ENCODE results near the gene PLXNB3. TPM values are rescaled to one million over a fixed set of nuclear protein-coding genes. Genes with fewer than 3 reads are reported as not detected.
"Not testable (repeated sequence)": the region's sequence is repeated elsewhere in the genome, so short reads cannot be mapped to it uniquely, and the experiment has no call there.

PLXNB3 gene
- total RNA-seq, 1 experiment from 2014 or later = 5.0 TPM

DNA sequence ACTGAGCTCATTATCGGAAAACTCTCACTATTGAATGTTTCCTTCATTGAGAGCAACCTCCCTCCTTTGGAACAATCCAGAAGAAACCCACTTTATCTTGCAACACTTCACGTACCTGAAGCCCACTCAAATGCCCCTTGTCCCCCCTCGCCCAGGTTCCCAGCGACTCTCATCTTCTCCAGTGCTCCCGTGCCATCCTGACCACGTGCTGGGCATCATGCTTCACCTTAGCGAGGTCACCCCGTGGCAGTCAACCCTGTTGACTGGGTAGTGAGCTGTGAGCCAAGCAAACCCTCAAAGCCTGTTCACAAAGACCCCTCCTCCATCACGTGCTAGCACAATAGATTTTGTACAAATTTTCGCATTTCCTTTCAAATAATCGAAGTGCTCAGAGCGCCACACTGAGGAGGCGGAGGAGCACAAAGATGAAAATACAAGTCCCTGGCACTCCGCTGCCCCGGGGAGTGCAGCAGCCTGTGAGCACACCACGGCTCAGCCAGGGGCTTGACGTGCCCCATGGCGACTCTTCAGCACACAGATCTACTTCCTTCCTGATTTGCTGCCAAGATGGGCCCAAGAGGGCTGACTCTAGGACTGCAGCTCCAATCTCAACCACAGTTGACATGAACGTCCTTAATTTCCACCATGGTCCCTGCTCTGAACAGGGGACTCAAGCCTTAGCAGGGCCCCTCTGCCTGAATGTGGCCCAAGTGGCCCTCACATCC lies 50.7 kb downstream of the PLXNB3 start:
- DNase-seq (ENCODE audit: low read depth) = no peak

- no peak for DNase-seq (ENCODE audit: low read depth)
Measured at GRCh38 chrX:153816831-153817690, 53.0 kb downstream of the PLXNB3 start.

DNA sequence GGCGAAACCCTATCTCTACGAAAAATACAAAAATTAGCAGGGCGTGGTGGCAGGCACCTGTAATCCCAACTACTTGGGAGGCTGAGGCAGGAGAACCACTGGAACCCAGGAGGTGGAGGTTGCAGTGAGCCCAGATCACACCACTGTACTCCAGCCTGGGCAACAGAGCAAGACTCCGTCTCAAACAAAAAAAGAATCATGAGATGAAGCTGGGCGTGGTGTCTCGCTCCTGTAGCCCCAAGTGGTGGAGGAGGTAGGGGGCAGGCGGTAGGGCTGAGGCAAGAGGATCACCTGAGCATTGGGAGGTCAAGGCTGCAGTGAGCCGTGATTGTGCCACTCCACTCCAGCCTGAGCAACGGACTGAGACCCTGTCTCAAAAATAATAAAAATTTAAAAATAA lies 54.0 kb downstream of the PLXNB3 start:
- not testable (repeated sequence) for DNase-seq (ENCODE audit: low read depth)

DNA sequence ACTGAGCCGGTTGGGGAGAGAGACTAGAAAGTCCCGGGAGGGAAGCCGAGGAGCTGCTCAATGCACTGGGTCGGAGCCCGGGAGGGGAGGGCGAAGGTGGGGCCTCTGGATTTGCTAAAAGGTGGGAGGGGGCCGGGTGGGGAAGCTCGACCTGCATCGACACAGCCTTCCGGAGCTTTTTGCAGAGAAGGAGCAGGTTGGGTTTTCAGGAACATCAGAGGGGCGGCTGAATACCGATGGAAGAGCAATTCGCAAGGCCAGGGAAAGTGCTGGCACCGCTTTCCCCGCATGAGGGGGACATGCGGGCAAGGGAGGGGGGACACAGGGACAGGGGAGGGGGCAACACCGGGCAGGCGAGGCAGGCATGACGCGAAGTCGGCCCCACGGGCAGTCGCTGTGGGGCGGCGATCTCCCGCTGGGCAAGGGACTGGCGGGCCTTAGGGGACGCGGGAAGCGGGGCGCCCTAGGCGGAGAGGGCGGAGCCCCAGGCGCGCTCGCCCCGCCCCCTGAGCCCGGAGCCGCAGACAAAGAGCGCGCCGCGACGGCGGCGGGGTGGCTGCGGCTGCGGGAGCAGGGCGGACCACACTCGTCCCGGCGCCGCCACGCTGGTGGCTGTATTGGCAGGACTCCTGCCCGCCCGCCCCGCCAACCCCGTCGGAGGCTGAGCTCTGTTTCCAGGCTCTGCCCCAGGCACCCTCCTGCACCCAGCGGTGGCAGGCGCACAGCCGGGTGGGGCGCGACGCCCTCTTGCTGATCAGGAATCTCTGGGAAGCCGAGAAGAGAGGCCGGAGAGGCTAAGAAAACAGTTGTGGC lies 54.7 kb downstream of the PLXNB3 start:
- no peak for DNase-seq (ENCODE audit: low read depth)

- no peak for DNase-seq (ENCODE audit: low read depth)
Measured at GRCh38 chrX:153819384-153820040, 55.5 kb downstream of the PLXNB3 start.

- no peak for DNase-seq (ENCODE audit: low read depth)
Measured at GRCh38 chrX:153820601-153821000, 56.6 kb downstream of the PLXNB3 start.

GRCh38 chrX:153821066-153821465 lies 57.0 kb downstream of the PLXNB3 start:
- DNase-seq (ENCODE audit: low read depth) = no peak

DNA sequence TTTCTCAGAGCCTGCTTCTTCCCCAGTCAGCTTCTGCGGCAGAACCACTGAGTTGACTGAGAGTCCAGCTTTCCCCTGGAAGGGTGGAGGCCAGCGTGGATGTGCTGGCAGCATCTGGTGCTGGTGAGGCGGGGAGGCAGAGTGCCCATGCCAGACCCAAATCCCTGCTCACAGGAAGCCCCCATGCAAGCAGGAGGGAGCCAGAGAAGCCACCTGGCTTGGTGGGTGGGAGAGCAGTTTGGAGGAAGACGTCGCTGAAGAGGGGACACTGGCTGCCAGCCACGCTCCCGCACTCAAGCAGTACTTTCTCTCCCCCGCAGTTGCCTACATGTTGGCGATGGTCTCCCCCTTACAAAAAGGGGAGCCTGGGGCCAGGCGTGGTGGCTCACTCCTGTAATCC lies 60.3 kb downstream of the PLXNB3 start:
- DNase-seq (ENCODE audit: low read depth) = no peak

GRCh38 chrX:153825042-153825441 lies 61.0 kb downstream of the PLXNB3 start:
- DNase-seq (ENCODE audit: low read depth) = no peak

Other genes with a start within 250 kb of the PLXNB3 start
- gene ATP2B3, start 246.6 kb upstream of the PLXNB3 start, total RNA-seq (2014; rRNA removed) = not detected in 2 replicates
- gene CCNQ, start 165.1 kb upstream of the PLXNB3 start, total RNA-seq (2014; rRNA removed) = 35.3 and 40.1 TPM in 2 replicates
- not detected in 2 replicates for gene DUSP9, start 117.0 kb upstream of the PLXNB3 start, total RNA-seq (2014; rRNA removed)
- 0.19 TPM in 1 of 2 replicates, not detected in the other for gene PNCK, start 90.4 kb upstream of the PLXNB3 start, total RNA-seq (2014; rRNA removed)
- 10.2 and 13.7 TPM in 2 replicates for gene SLC6A8, start 76.3 kb upstream of the PLXNB3 start, total RNA-seq (2014; rRNA removed)
- 138 and 211 TPM in 2 replicates for gene BCAP31, start 39.9 kb upstream of the PLXNB3 start, total RNA-seq (2014; rRNA removed)
- 25.8 and 30.5 TPM in 2 replicates for gene ABCD1, start 39.4 kb upstream of the PLXNB3 start, total RNA-seq (2014; rRNA removed)
- 0.45 and 1.3 TPM in 2 replicates for gene SRPK3, start 16.8 kb downstream of the PLXNB3 start, total RNA-seq (2014; rRNA removed)
- 83.6 and 86.6 TPM in 2 replicates for gene IDH3G, start 30.1 kb downstream of the PLXNB3 start, total RNA-seq (2014; rRNA removed)
- 201 and 222 TPM in 2 replicates for gene SSR4, start 30.4 kb downstream of the PLXNB3 start, total RNA-seq (2014; rRNA removed)
- gene PDZD4, start 66.3 kb downstream of the PLXNB3 start, total RNA-seq (2014; rRNA removed) = 1.2 and 1.7 TPM in 2 replicates
- 0.29 and 2.1 TPM in 2 replicates for gene L1CAM, start 121.9 kb downstream of the PLXNB3 start, total RNA-seq (2014; rRNA removed)
- not detected in 2 replicates for gene AVPR2, start 140.4 kb downstream of the PLXNB3 start, total RNA-seq (2014; rRNA removed)
- gene ARHGAP4, start 162.0 kb downstream of the PLXNB3 start, total RNA-seq (2014; rRNA removed) = 4.1 and 15.2 TPM in 2 replicates
- 160 and 164 TPM in 2 replicates for gene NAA10, start 170.8 kb downstream of the PLXNB3 start, total RNA-seq (2014; rRNA removed)
- 0.40 TPM in 1 of 2 replicates, not detected in the other for gene RENBP, start 180.4 kb downstream of the PLXNB3 start, total RNA-seq (2014; rRNA removed)
- 36.8 and 37.4 TPM in 2 replicates for gene HCFC1, start 207.6 kb downstream of the PLXNB3 start, total RNA-seq (2014; rRNA removed)
- gene TMEM187, start 208.5 kb downstream of the PLXNB3 start, total RNA-seq (2014; rRNA removed) = 8.9 and 9.0 TPM in 2 replicates